Type B pancreatic cell (in vitro differentiated cells): ENCODE measurements around the gene CEBPG. TPM values are rescaled to one million over a fixed set of nuclear protein-coding genes. Genes with fewer than 3 reads are reported as not detected.

Experiments
- DNase-seq: peaks from one replicate; pipeline ENCODE4 v3.0.0; 2021; ENCODE audit warnings: mixed read lengths; ENCODE audit not compliant: unreplicated experiment; ENCODE audit errors: extremely low spot score
- H3K27ac Mint-ChIP-seq: 2 replicates; pipeline ENCODE4 v1.8.0; 2021; ENCODE audit warnings: mild to moderate bottlenecking, mixed read lengths
- H3K27me3 Mint-ChIP-seq: 2 replicates; pipeline ENCODE4 v1.8.0; 2021; ENCODE audit warnings: mixed read lengths
- H3K36me3 Mint-ChIP-seq: 2 replicates; pipeline ENCODE4 v1.8.0; 2021; ENCODE audit warnings: mixed read lengths
- H3K4me1 Mint-ChIP-seq: one replicate; pipeline ENCODE4 v1.8.0; 2021; ENCODE audit warnings: mixed read lengths; ENCODE audit not compliant: unreplicated experiment
- H3K4me3 Mint-ChIP-seq: 2 replicates; pipeline ENCODE4 v1.8.0; 2021; ENCODE audit warnings: mild to moderate bottlenecking, mixed read lengths
- H3K9me3 Mint-ChIP-seq: 2 replicates; pipeline ENCODE4 v1.8.0; 2021; ENCODE audit warnings: mixed read lengths
- total RNA-seq: library from RNA; stranded (reverse); gene quantifications from 2 replicates; pipeline ENCODE4 v1.2.1, GENCODE V29; 2021; ENCODE audit warnings: low replicate concordance
- TF ChIP-seq, protein P1 (sequence below): fragments of 200-600 bp; sonication (generic); conservative IDR thresholded peaks from 2 replicates; pipeline ENCODE4 v1.5.0; 2021; ENCODE audit warnings: antibody characterized with exemption, mild to moderate bottlenecking

Gene CEBPG
- total RNA-seq, 1 donor from 2014 or later, result 30.1 TPM

DNA sequence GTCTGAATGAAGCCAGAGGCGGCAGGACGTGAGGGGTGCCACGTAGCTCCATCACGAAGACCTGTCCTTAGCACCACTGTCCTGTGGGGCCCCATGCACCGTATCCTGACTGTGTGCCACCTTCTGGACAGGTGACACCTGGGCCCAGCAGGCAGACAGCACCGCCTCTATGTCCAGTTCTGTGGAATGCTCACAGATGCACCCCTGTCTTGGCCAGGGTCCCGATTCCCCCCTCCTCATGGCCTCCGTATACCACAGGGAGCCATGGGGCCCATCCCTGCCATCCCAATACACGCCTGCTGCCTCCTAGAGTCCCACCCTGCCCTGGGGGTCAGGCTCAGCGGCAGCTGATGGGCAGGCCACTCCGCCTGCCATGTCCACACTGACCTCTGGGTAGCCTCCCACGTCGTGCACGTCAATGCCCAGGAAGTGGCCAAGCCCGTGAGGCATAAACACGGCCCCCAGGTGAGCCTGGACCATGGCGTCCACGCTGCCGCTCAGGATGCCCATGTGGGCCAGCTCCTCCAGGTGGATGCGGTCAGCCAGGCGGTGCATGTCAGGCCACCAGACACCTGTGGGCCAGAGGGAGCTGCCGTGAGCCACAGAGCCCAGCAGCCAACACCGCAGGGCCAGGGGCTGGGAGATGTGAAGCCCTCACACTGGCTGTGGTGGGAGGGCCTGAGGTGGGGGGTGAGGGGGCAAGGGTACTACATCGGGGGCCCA, 17.6 kb downstream of the CEBPG start:
- Mint-ChIP-seq H3K27me3 (no peaks in the 10 kb centered on the region), H3K4me3 (no peak overlapping the region), H3K27ac (no peak overlapping the region), H3K9me3 (no peaks in the 10 kb centered on the region), H3K4me1 (no peaks in the 10 kb centered on the region), H3K36me3 (no peaks in the 10 kb centered on the region)
- TF ChIP-seq, protein P1, sequence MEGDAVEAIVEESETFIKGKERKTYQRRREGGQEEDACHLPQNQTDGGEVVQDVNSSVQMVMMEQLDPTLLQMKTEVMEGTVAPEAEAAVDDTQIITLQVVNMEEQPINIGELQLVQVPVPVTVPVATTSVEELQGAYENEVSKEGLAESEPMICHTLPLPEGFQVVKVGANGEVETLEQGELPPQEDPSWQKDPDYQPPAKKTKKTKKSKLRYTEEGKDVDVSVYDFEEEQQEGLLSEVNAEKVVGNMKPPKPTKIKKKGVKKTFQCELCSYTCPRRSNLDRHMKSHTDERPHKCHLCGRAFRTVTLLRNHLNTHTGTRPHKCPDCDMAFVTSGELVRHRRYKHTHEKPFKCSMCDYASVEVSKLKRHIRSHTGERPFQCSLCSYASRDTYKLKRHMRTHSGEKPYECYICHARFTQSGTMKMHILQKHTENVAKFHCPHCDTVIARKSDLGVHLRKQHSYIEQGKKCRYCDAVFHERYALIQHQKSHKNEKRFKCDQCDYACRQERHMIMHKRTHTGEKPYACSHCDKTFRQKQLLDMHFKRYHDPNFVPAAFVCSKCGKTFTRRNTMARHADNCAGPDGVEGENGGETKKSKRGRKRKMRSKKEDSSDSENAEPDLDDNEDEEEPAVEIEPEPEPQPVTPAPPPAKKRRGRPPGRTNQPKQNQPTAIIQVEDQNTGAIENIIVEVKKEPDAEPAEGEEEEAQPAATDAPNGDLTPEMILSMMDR, result no peak
- no peak for DNase-seq

DNA sequence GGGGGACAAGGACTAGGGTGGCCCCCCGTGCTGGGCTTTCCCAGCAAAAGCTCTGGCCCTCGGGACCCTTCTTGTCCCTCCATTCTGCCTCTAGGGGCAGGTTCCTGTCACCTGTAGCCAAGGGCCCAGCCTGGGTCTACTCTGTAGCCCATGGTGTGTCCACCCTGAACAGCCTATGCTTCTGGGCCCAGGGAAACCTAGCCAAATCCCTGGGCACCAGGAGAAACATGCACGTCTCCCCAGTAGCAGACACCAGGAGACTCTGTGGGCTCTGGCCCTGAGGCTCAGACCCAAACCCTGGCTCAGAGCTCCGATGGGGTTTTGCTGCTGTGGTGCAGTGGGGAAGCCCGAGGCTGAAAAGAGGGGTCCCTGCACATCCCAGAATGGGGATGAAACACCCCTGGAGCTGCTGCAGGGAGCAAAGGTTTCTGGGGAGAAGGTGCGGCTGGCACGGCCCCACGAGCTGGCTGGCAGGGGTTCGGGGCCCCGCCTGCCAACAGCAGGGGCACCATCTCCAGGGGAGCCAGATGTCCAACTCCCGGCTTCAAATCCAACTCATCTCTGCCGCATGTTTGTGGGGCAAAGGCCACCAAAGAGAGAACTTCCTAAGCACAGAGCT, 18.2 kb downstream of the CEBPG start:
- no peak overlapping the region for H3K27ac Mint-ChIP-seq
- TF ChIP-seq, protein P1, result no peak
- DNase-seq, result no peak
- H3K36me3 Mint-ChIP-seq, result no peaks in the 10 kb centered on the region
- no peaks in the 10 kb centered on the region for H3K9me3 Mint-ChIP-seq
- no peaks in the 10 kb centered on the region for H3K27me3 Mint-ChIP-seq
- H3K4me1 Mint-ChIP-seq, result peaks cover 3% of the 10 kb centered on the region
- H3K4me3 Mint-ChIP-seq, result no peak overlapping the region

DNA sequence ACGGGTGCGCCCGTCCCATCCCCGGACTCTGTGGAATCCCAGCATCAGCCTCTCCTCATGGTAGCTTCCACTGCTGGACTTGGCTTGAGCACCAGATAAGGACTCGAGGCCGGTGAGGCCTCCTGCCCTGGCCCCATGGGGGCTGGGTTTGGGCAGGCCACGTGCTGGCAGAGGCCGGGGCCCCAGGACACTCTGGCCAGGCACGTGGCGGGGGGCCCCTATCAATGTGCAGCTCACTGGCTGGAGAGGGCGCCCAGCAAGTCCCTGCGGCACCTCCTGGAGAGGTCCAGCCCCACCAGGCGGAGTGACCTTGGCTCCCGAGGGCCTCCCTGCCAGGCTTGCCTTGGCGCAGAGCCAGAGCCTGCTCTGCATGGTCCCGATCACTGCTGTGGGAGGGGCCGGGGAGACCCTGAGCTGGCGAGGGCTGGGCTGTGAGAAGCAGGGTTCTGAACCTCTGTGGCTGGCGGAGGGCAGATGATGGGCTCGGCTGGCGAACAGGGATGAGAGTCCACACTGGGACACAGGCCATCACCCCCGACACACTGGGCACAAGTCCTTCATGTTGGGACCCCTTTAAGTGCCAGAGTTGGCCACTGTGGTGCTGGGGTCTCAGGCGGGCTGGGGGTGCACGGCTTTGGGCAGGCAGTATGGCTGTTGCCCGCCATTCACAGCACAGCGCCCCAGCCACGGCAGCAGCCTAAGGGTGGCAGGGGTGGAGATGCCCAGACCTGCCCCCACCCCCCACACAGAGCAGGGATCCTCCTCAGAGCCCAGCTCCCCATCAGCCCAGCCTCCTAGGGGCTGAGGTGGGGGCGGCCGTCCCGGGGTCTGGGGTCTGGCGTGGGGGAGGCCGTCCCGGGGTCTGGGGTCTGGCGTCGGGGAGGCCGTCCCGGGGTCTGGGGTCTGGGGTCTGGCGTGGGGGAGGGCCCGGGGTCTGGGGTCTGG, 19.1 kb downstream of the CEBPG start:
- H3K9me3 Mint-ChIP-seq, result no peaks in the 10 kb centered on the region
- H3K4me1 Mint-ChIP-seq, result peaks cover 3% of the 10 kb centered on the region
- TF ChIP-seq, protein P1, result no peak
- H3K27me3 Mint-ChIP-seq, result no peaks in the 10 kb centered on the region
- H3K4me3 Mint-ChIP-seq, result no peak overlapping the region
- H3K27ac Mint-ChIP-seq, result no peak overlapping the region
- H3K36me3 Mint-ChIP-seq, result no peaks in the 10 kb centered on the region
- DNase-seq, result no peak

GRCh38 chr19:33393286-33394005, 19.9 kb downstream of the CEBPG start:
- Mint-ChIP-seq H3K9me3 (no peaks in the 10 kb centered on the region), H3K4me1 (peaks cover 7% of the 10 kb centered on the region), H3K36me3 (no peaks in the 10 kb centered on the region), H3K4me3 (no peak overlapping the region), H3K27ac (no peak overlapping the region), H3K27me3 (no peaks in the 10 kb centered on the region)
- TF ChIP-seq, protein P1, result no peak
- no peak for DNase-seq
